Liver (tissue), 9 donors: ENCODE results near the gene PRM2. TPM values are rescaled to one million over a fixed set of nuclear protein-coding genes. Genes with fewer than 3 reads are reported as not detected.

ENCODE experiments used
- DNase-seq: peaks from one replicate; pipeline ENCODE4 v3.0.0-alpha.2; 2017; ENCODE audit warnings: low spot score
- H3K27ac ChIP-seq, 2 donors: one replicate each; pipeline ENCODE4 v1.7.0; 2013; ENCODE audit warnings: inconsistent platforms in 2 of 2, low read length in 2 of 2, control low read depth in 1 of 2, low read depth in 1 of 2, mild to moderate bottlenecking in 1 of 2
- H3K27me3 ChIP-seq, 4 donors: one replicate each; pipeline versions ENCODE4 v1.6.1 to v1.7.0; 2013; ENCODE audit warnings: low read length in 3 of 4, inconsistent platforms in 1 of 4, mild to moderate bottlenecking in 1 of 4, moderate library complexity in 1 of 4; ENCODE audit not compliant: control insufficient read depth in 4 of 4, insufficient read depth in 4 of 4
- H3K36me3 ChIP-seq, 4 donors: one replicate each; pipeline versions ENCODE4 v1.6.1 to v1.7.0; 2013; ENCODE audit warnings: low read length in 3 of 4, mild to moderate bottlenecking in 3 of 4, low read depth in 1 of 4, moderate library complexity in 1 of 4; ENCODE audit not compliant: control insufficient read depth in 4 of 4, insufficient read depth in 3 of 4
- H3K4me1 ChIP-seq, 4 donors: one replicate each; pipeline versions ENCODE4 v1.6.1 to v1.7.0; 2013; ENCODE audit warnings: low read length in 3 of 4, mild to moderate bottlenecking in 3 of 4, moderate library complexity in 1 of 4; ENCODE audit not compliant: control insufficient read depth in 4 of 4, insufficient read depth in 4 of 4
- H3K4me3 ChIP-seq, 3 donors: one replicate each; pipeline versions ENCODE4 v1.6.1 to v1.7.0; 2013; ENCODE audit warnings: low read length in 3 of 3, control low read depth in 1 of 3, low read depth in 1 of 3, mild to moderate bottlenecking in 1 of 3
- H3K9ac ChIP-seq, 2 donors: one replicate each; pipeline ENCODE4 v1.7.0; 2013; ENCODE audit warnings: low read length in 2 of 2, mild to moderate bottlenecking in 2 of 2, moderate library complexity in 2 of 2, control low read depth in 1 of 2, low read depth in 1 of 2
- H3K9me3 ChIP-seq, 4 donors: one replicate each; pipeline versions ENCODE4 v1.6.1 to v1.7.0; 2013; ENCODE audit warnings: low read length in 3 of 4; ENCODE audit not compliant: control insufficient read depth in 4 of 4
- EGR1 ChIP-seq, 2 donors: IDR thresholded peaks; 2 replicates each; pipeline ENCODE4 v1.6.1; 2016 to 2018; ENCODE audit warnings: antibody characterized with exemption in 2 of 2, low read depth in 2 of 2
- FOXA1 ChIP-seq: IDR thresholded peaks from 2 replicates; pipeline ENCODE4 v1.6.1; 2016; ENCODE audit warnings: antibody characterized with exemption
- HNF4A ChIP-seq, 2 donors: conservative IDR thresholded peaks; 2 replicates each; pipeline ENCODE4 v1.6.1; 2016; ENCODE audit warnings: antibody characterized with exemption in 2 of 2, mild to moderate bottlenecking in 2 of 2
- JUND ChIP-seq, 2 donors: IDR thresholded peaks; 2 replicates each; pipeline ENCODE4 v1.6.1; 2016; ENCODE audit warnings: antibody characterized with exemption in 2 of 2
- NR2F2 ChIP-seq: IDR thresholded peaks from 2 replicates; pipeline ENCODE4 v1.6.1; 2016; ENCODE audit warnings: antibody characterized with exemption
- RAD21 ChIP-seq, 2 donors: IDR thresholded peaks; 2 replicates each; pipeline ENCODE4 v1.6.1; 2016; ENCODE audit warnings: antibody characterized with exemption in 2 of 2, mild to moderate bottlenecking in 2 of 2
- RXRA ChIP-seq, 2 donors: IDR thresholded peaks; 2 replicates each; pipeline ENCODE4 v1.6.1; 2017 to 2018; ENCODE audit warnings: antibody characterized with exemption in 2 of 2, mild to moderate bottlenecking in 1 of 2
- SP1 ChIP-seq: IDR thresholded peaks from 2 replicates; pipeline ENCODE4 v1.6.1; 2018; ENCODE audit warnings: antibody characterized with exemption, mild to moderate bottlenecking
- TAF1 ChIP-seq: conservative IDR thresholded peaks from 2 replicates; pipeline ENCODE4 v1.6.1; 2016; ENCODE audit warnings: antibody characterized with exemption, mild to moderate bottlenecking
- YY1 ChIP-seq: IDR thresholded peaks from 2 replicates; pipeline ENCODE4 v1.6.1; 2016; ENCODE audit warnings: antibody characterized with exemption, mild to moderate bottlenecking
- WGBS: extraction: QIAGEN DNeasy Blood & Tissue Kit; methylation state at CpG from one replicate; pipeline ENCODE4 v1.1.7; 2013; 5-methylcytosine and 5-hydroxymethylcytosine counted together
- polyA plus RNA-seq, 2 donors: library from polyadenylated mRNA; stranded (reverse) in 1 of 2; unstranded in 1 of 2; fragments of 200-250 nt in 1 of 2; fragments of >200 nt in 1 of 2; fragmentation: Nextera tagmentation in 1 of 2; extraction: Ambion mirVana in 1 of 2; gene quantifications; one replicate each; pipeline versions ENCODE4 v1.2.1 to v1.2.3, GENCODE V29; 2013 to 2015
- total RNA-seq, 2 donors: library from RNA; depleted of rRNA; stranded (reverse); fragments of >200 nt; gene quantifications; one replicate each; pipeline ENCODE4 v1.2.3, GENCODE V29; 2014
- TF ChIP-seq, protein P1 (sequence below): IDR thresholded peaks from 2 replicates; pipeline ENCODE4 v1.6.1; 2016; ENCODE audit warnings: antibody characterized with exemption, mild to moderate bottlenecking
- TF ChIP-seq, protein P2 (sequence below): IDR thresholded peaks from 2 replicates; pipeline ENCODE4 v1.6.1; 2016; ENCODE audit warnings: antibody characterized with exemption
- TF ChIP-seq, protein P3 (sequence below): IDR thresholded peaks from 2 replicates; pipeline ENCODE4 v1.6.1; 2016; ENCODE audit warnings: antibody characterized with exemption
- TF ChIP-seq, protein P4 (sequence below): IDR thresholded peaks from 2 replicates; pipeline ENCODE4 v1.6.1; 2016; ENCODE audit warnings: antibody characterized with exemption
- donor health status: healthy.
- donor health status: healthy.
- donor health status: healthy.
- donor health status: healthy.
- donor health status: healthy.

Gene PRM2
- total and polyA plus RNA-seq, 4 donors: not detected

DNA sequence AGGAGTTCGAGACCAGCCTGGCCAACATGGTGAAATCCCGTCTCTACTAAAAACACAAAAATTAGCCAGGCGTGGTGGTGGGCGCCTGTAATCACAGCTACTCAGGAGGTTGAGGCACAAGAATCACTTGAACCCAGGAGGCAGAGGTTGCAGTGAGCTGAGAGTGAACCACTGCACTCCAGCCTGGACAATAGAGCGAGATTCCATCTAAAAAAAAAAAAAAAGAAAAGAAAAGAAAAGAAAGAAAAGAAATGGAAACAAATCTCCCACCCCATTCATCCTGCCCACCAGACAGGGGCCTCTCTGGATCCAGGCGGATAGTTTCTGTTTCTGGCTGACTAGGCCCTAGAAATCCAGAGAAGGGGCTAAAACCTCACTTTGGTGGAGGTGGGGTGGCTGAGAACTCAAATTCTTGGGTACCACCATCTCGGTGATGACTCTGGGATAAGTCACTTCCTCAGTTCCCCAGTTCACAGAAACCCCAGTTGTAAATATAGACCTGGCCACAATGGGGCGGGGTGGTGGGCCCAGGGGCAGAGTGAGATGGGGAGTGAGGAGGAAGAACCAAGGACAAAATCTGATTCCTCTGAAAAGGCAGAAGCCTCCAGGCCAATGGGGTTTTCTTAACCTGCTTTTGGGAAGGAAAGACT is 42.4 kb downstream of the PRM2 start:
- peak overlapping the region in 1 of 2 donors; percentile 2 for H3K27ac ChIP-seq
- peaks cover 2 to 7% (median 5%) of the 10 kb centered on the region in 4 donors for H3K4me1 ChIP-seq
- no peak overlapping the region for H3K9ac ChIP-seq
- TF ChIP-seq RXRA (IDR thresholded peaks at IDR 0.05) (no peak), FOXA1 (no peak), HNF4A (conservative IDR thresholded peaks at IDR 0.05) (no peak), NR2F2 (no peak), JUND (IDR thresholded peaks at IDR 0.05) (no peak), RAD21 (IDR thresholded peaks at IDR 0.05) (no peak), TAF1 (no peak), SP1 (no peak), EGR1 (IDR thresholded peaks at IDR 0.05; ENCODE audit: low read depth in 2 of 2) (no peak)
- TF ChIP-seq, protein P1, sequence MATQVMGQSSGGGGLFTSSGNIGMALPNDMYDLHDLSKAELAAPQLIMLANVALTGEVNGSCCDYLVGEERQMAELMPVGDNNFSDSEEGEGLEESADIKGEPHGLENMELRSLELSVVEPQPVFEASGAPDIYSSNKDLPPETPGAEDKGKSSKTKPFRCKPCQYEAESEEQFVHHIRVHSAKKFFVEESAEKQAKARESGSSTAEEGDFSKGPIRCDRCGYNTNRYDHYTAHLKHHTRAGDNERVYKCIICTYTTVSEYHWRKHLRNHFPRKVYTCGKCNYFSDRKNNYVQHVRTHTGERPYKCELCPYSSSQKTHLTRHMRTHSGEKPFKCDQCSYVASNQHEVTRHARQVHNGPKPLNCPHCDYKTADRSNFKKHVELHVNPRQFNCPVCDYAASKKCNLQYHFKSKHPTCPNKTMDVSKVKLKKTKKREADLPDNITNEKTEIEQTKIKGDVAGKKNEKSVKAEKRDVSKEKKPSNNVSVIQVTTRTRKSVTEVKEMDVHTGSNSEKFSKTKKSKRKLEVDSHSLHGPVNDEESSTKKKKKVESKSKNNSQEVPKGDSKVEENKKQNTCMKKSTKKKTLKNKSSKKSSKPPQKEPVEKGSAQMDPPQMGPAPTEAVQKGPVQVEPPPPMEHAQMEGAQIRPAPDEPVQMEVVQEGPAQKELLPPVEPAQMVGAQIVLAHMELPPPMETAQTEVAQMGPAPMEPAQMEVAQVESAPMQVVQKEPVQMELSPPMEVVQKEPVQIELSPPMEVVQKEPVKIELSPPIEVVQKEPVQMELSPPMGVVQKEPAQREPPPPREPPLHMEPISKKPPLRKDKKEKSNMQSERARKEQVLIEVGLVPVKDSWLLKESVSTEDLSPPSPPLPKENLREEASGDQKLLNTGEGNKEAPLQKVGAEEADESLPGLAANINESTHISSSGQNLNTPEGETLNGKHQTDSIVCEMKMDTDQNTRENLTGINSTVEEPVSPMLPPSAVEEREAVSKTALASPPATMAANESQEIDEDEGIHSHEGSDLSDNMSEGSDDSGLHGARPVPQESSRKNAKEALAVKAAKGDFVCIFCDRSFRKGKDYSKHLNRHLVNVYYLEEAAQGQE: no peak
- TF ChIP-seq, protein P2, sequence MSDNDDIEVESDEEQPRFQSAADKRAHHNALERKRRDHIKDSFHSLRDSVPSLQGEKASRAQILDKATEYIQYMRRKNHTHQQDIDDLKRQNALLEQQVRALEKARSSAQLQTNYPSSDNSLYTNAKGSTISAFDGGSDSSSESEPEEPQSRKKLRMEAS: no peak
- TF ChIP-seq, protein P3, sequence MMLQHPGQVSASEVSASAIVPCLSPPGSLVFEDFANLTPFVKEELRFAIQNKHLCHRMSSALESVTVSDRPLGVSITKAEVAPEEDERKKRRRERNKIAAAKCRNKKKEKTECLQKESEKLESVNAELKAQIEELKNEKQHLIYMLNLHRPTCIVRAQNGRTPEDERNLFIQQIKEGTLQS: no peak
- TF ChIP-seq, protein P4, sequence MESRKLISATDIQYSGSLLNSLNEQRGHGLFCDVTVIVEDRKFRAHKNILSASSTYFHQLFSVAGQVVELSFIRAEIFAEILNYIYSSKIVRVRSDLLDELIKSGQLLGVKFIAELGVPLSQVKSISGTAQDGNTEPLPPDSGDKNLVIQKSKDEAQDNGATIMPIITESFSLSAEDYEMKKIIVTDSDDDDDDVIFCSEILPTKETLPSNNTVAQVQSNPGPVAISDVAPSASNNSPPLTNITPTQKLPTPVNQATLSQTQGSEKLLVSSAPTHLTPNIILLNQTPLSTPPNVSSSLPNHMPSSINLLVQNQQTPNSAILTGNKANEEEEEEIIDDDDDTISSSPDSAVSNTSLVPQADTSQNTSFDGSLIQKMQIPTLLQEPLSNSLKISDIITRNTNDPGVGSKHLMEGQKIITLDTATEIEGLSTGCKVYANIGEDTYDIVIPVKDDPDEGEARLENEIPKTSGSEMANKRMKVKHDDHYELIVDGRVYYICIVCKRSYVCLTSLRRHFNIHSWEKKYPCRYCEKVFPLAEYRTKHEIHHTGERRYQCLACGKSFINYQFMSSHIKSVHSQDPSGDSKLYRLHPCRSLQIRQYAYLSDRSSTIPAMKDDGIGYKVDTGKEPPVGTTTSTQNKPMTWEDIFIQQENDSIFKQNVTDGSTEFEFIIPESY: no peak
- H3K9me3 ChIP-seq: no peaks in the 10 kb centered on the region
- DNase-seq: no peak
- H3K4me3 ChIP-seq: no peak overlapping the region
- WGBS: 82% methylated on average over 8 of the region's 8 CpGs
- H3K27me3 ChIP-seq: no peaks in the 10 kb centered on the region
- no peaks in the 10 kb centered on the region for H3K36me3 ChIP-seq

DNA sequence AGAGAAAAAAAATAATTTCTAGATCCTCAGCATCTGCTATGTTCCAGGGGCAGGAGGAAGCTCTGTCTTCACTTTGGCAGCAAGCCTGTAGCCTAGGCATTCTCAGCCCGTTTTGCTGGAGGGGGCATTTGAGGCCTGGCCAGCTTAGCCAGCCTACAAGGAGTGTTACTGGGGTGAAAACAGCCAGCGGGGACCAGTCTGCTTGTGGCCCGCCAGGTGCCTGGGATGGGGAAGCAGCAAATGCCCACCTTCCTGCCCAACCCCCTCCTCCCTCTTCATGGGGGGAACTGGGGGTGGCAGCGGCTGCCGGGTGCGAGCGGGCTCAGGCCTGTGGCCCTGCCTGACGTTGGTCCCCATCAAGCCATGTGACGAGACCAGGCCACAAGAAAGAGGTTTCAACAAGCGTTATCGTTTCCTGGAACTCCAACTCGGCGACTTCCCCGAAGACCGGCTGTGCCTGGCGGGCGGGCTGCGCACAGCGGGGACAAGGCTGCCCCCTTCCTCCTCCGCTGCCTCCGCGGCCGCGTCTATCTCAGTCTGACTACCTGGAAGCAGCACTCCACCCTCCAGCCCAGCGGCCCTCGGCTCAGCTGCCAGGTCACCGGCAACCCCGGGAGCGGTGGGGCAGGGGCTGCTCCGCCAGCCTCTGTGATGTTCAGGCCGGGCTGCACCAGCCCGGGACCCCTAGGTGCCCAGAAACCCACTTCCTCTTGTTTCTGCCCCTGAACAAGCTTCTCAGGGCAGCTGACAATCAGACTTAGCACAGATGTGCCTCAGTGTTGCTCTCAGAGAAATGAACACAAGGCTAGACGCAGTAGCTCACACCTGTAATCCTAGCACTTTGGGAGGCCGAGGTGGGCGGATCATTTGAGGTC is 43.2 kb downstream of the PRM2 start:
- Histone ChIP-seq H3K9ac (no peak overlapping the region), H3K27ac (peak overlapping the region in 1 of 2 donors; percentile 55), H3K27me3 (no peaks in the 10 kb centered on the region), H3K4me3 (no peak overlapping the region), H3K9me3 (no peaks in the 10 kb centered on the region), H3K4me1 (peaks cover 2 to 7% (median 5%) of the 10 kb centered on the region in 4 donors), H3K36me3 (no peaks in the 10 kb centered on the region)
- TF ChIP-seq HNF4A (conservative IDR thresholded peaks at IDR 0.05) (no peak), RXRA (IDR thresholded peaks at IDR 0.05) (no peak), YY1 (no peak)
- DNase-seq: no peak
- 61% methylated on average over 35 of the region's 35 CpGs for WGBS
